GM13977 (cell line): ENCODE results near the gene LMCD1.

Experiments used
- DNase-seq: peaks from one replicate; pipeline ENCODE4 v3.0.0; 2012; ENCODE audit warnings: low spot score
- CTCF ChIP-seq: IDR thresholded peaks from 2 replicates; pipeline ENCODE4 v1.5.1; 2012; ENCODE audit warnings: mild to moderate bottlenecking, control low read depth; ENCODE audit not compliant: insufficient read depth; ENCODE audit errors: extremely low read depth, missing control alignments
- in situ Hi-C: fragments of 300-500 bp; cut with MboI; formaldehyde crosslinking; loops from one replicate; pipeline ENCODE4 v1.12.0; 2022; ENCODE audit warnings: low sequenced_read_pairs, low pct_unique_long_range_greater_than_20kb, mixed read lengths, inconsistent platforms; ENCODE audit not compliant: unreplicated experiment

The LMCD1 gene

GRCh38 chr3:8507496-8507895 is 5.9 kb downstream of the LMCD1 start:
- DNase-seq: no peak
- no peak for TF ChIP-seq CTCF
- in situ Hi-C loops: no loop called here

GRCh38 chr3:8509961-8510360 is 8.3 kb downstream of the LMCD1 start:
- in situ Hi-C loops: no loop called here
- no peak for TF ChIP-seq CTCF
- no peak for DNase-seq

GRCh38 chr3:8512234-8512633 is 10.6 kb downstream of the LMCD1 start:
- in situ Hi-C loops: no loop called here
- no peak for DNase-seq
- TF ChIP-seq CTCF: no peak

DNA sequence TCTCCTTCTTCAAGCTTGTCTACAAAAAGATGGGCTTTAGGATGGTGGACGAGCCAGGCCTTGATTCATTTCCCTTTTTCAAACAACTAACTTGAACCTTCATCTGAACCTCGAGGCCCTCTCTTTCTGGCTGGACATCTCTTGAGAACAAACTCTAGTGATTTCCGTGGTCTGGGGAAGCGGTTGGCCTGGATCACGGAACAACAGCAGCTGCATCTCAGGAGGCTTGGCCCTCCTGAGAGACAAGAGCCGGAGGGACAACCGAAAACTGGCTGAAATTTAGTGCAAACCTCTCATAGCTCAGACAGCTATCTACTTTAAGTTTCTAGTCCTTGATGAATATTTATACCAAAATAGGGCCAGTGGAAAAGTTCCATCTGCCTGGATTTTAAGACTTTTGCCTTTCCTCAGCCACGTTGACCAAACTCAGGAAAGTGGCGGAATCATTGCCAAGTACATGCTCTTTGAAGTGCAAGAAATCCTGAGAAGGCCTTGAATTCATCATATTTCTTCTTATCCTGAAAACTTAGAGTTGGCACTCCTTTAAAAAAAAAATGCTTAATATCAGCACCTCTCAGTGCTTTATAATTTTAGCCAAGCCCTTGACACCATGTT is 14.5 kb downstream of the LMCD1 start:
- no peak for DNase-seq
- TF ChIP-seq CTCF: no peak
- in situ Hi-C loops: no loop called here

DNA sequence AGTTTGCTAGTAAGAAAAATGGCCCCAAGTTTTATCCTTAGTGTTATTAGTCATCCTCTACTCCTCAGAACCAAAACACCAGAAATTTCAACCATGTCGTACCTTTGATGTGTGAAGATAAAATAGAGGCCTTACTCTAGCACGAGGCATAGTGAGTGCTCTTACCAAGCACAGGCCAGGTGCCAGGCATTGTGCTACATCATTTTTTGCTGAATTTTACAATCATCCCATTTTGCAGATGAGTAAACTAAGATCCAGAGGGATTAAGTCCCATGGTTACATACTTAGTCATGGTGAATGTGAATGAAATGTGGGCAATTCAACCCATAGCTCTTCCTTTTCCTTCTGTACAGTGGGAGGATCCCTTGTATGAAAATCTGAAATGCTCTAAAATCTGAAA is 15.2 kb downstream of the LMCD1 start:
- in situ Hi-C loops: no loop called here
- no peak for DNase-seq
- TF ChIP-seq CTCF: no peak

DNA sequence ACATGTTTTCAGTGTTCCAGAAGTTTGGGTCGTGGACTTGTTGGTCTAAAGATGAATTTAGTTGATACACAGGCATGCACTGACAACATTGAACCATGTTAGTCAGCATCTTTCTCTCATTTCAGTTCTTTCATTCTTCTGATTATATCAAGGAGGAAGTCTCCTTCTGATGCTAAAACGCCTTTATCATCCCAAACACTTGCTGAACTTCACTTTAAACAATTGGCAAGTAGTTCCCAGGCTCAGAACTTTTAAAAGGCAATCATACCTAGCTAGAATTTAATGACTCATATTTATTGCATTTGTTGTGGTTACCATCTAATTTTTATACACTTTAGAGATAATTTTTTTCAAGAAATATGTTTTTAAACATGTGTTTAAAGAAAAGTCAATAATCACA is 15.9 kb downstream of the LMCD1 start:
- in situ Hi-C loops: no loop called here
- DNase-seq: no peak
- TF ChIP-seq CTCF: no peak

GRCh38 chr3:8518138-8518537 is 16.5 kb downstream of the LMCD1 start:
- DNase-seq: no peak
- in situ Hi-C loops: no loop called here
- TF ChIP-seq CTCF: no peak
